HG03521 (cell line): ENCODE data around the gene JPH3.
"Not testable (repeated sequence)": the region's sequence is repeated elsewhere in the genome, so short reads cannot be mapped to it uniquely, and the experiment has no call there.

ENCODE experiments used
- ATAC-seq: cut with Tn5 transposase; IDR thresholded peaks from one replicate; pipeline ENCODE4 v1.9.1; 2021; ENCODE audit warnings: mild to moderate bottlenecking, moderate library complexity; ENCODE audit not compliant: unreplicated experiment

The JPH3 gene

GRCh38 chr16:87708881-87709638 lies 106.8 kb downstream of the JPH3 start:
- ATAC-seq = no peak

- ATAC-seq = no peak
Measured at GRCh38 chr16:87709677-87710076, 107.4 kb downstream of the JPH3 start.

GRCh38 chr16:87710887-87711286 lies 108.6 kb downstream of the JPH3 start:
- no peak for ATAC-seq

GRCh38 chr16:87712184-87712762 lies 110.0 kb downstream of the JPH3 start:
- ATAC-seq = no peak

- ATAC-seq = no peak
Measured at GRCh38 chr16:87713451-87714229, 111.3 kb downstream of the JPH3 start.

- no peak for ATAC-seq
Measured at GRCh38 chr16:87715231-87715630, 112.9 kb downstream of the JPH3 start.

- ATAC-seq = no peak
Measured at GRCh38 chr16:87715658-87716057, 113.3 kb downstream of the JPH3 start.

GRCh38 chr16:87718831-87719230 lies 116.5 kb downstream of the JPH3 start:
- not testable (repeated sequence) for ATAC-seq

GRCh38 chr16:87720446-87720845 lies 118.1 kb downstream of the JPH3 start:
- no peak for ATAC-seq

GRCh38 chr16:87721622-87722585 lies 119.6 kb downstream of the JPH3 start:
- ATAC-seq = no peak

- no peak for ATAC-seq
Measured at GRCh38 chr16:87722590-87723225, 120.4 kb downstream of the JPH3 start.

- ATAC-seq = no peak
Measured at GRCh38 chr16:87723226-87723623, 120.9 kb downstream of the JPH3 start.

- ATAC-seq = no peak
Measured at GRCh38 chr16:87724490-87725291, 122.4 kb downstream of the JPH3 start.

- ATAC-seq = no peak
Measured at GRCh38 chr16:87725596-87726235, 123.4 kb downstream of the JPH3 start.

GRCh38 chr16:87726577-87726976 lies 124.3 kb downstream of the JPH3 start:
- ATAC-seq = not testable (repeated sequence)

- ATAC-seq = no peak
Measured at GRCh38 chr16:87727346-87727745, 125.0 kb downstream of the JPH3 start.

GRCh38 chr16:87728026-87728425 lies 125.7 kb downstream of the JPH3 start:
- ATAC-seq = no peak

GRCh38 chr16:87729266-87729954 lies 127.1 kb downstream of the JPH3 start:
- ATAC-seq = no peak
